ENCODE measurements around the gene PDCD2L.
"Not testable (repeated sequence)": the region's sequence is repeated elsewhere in the genome, so short reads cannot be mapped to it uniquely, and the experiment has no call there.

The PDCD2L gene

GRCh38 chr19:34404109-34404909 lies at the start of gene PDCD2L:
Gene PDCD2L (plus strand): TSS chr19:34404399. CDS start chr19:34404431, 32 bp downstream.
- DNase-seq: peak; percentile 91 to 93

GRCh38 chr19:34355201-34355600 lies 49.0 kb upstream of the PDCD2L start:
- no peak for DNase-seq

GRCh38 chr19:34356875-34357274 lies 47.3 kb upstream of the PDCD2L start:
- no peak for DNase-seq

- no peak for DNase-seq
These were observed 46.8 kb upstream of the PDCD2L start for GRCh38 chr19:34357431-34357830.

GRCh38 chr19:34359140-34359953 lies 44.9 kb upstream of the PDCD2L start:
- DNase-seq: peak; percentile 94 to 95

GRCh38 chr19:34359954-34360315 lies 44.3 kb upstream of the PDCD2L start:
- DNase-seq: no peak

GRCh38 chr19:34360354-34360909 lies 43.8 kb upstream of the PDCD2L start:
- no peak for DNase-seq

GRCh38 chr19:34362679-34363069 lies 41.5 kb upstream of the PDCD2L start:
- no peak for DNase-seq

GRCh38 chr19:34363094-34363493 lies 41.1 kb upstream of the PDCD2L start:
- no peak for DNase-seq

GRCh38 chr19:34363930-34364329 lies 40.3 kb upstream of the PDCD2L start:
- no peak for DNase-seq

- no peak for DNase-seq
These were observed 39.8 kb upstream of the PDCD2L start for GRCh38 chr19:34364462-34364829.

GRCh38 chr19:34364830-34365462 lies 39.3 kb upstream of the PDCD2L start, which contains the start of gene GPI:
Gene GPI (plus strand): TSS chr19:34365196. CDS start chr19:34365267, 71 bp downstream.
- peak; percentile 55 to 57 for DNase-seq

GRCh38 chr19:34365463-34366401 lies 38.5 kb upstream of the PDCD2L start:
- peak; percentile 14 to 27 for DNase-seq

GRCh38 chr19:34366738-34367623 lies 37.2 kb upstream of the PDCD2L start:
- no peak for DNase-seq

GRCh38 chr19:34367624-34367957 lies 36.6 kb upstream of the PDCD2L start:
- DNase-seq: no peak

GRCh38 chr19:34368338-34368737 lies 35.9 kb upstream of the PDCD2L start:
- DNase-seq: no peak

GRCh38 chr19:34369166-34369565 lies 35.0 kb upstream of the PDCD2L start:
- not testable (repeated sequence) for DNase-seq

- DNase-seq: no peak
These were observed 34.1 kb upstream of the PDCD2L start for GRCh38 chr19:34370117-34370516.

- DNase-seq: no peak
These were observed 33.2 kb upstream of the PDCD2L start for GRCh38 chr19:34370983-34371382.

GRCh38 chr19:34373601-34374288 lies 30.5 kb upstream of the PDCD2L start:
- DNase-seq: no peak
